HepG2 (cell line): ENCODE data around the gene SRSF7. TPM values are rescaled to one million over a fixed set of nuclear protein-coding genes. Genes with fewer than 3 reads are reported as not detected.
"Not testable (repeated sequence)": the region's sequence is repeated elsewhere in the genome, so short reads cannot be mapped to it uniquely, and the experiment has no call there.

ENCODE experiments used
- ATAC-seq: fragments of 200-7000 bp; cut with Tn5 transposase; 3 replicates; pipeline ENCODE4 v1.9.1; 2020; ENCODE audit warnings: mild to moderate bottlenecking, moderate library complexity
- BruUV-seq: library from RNA; stranded (reverse); fragments of 400-500 nt; replicated peaks from 2 replicates; lab custom pipeline; 2021; lab: Mats Ljungman, UMichigan
- CTCF ChIA-PET: fragments of 300-600 bp; formaldehyde crosslinking; extraction: SDS; loops from one replicate; lab custom pipeline; 2021; ENCODE audit warnings: low total read pairs, inconsistent platforms, low intra/inter-chr PET ratio; lab: Yijun Ruan, JAX
- POLR2A ChIA-PET: fragments of 350-600 bp; sonication (Branson Sonifier 250); formaldehyde crosslinking; loops from one replicate; lab custom pipeline; 2020; ENCODE audit warnings: antibody characterized with exemption, inconsistent platforms; lab: Yijun Ruan, JAX
- DNase-seq: peaks from one replicate; pipeline ENCODE4 v3.0.0-alpha.2; 2015; ENCODE audit warnings: low spot score
- FAIRE-seq: peaks from 3 replicates; lab custom pipeline; 2011; peaks lifted over from hg19 to GRCh38; lab: Jason Lieb, UNC
- H2AFZ ChIP-seq: one replicate; pipeline ENCODE4 v1.6.1; 2011; ENCODE audit warnings: low read length, inconsistent platforms
- H3K27ac ChIP-seq: fragments of 300-600 bp; 3 replicates; pipeline ENCODE4 v1.8.0; 2011; ENCODE audit warnings: mixed run types, mild to moderate bottlenecking, mixed read lengths, low read length, inconsistent platforms; ENCODE audit not compliant: insufficient read depth; ENCODE audit errors: extremely low read length
- H3K27me3 ChIP-seq, 2 experiments: fragments of 200-600 bp in 1 of 2; 2 replicates in 1 of 2; 3 replicates in 1 of 2; pipeline versions ENCODE4 v1.6.0 to v1.8.0; 2011; ENCODE audit warnings: low read length in 2 of 2, mild to moderate bottlenecking in 2 of 2, moderate library complexity in 2 of 2, inconsistent platforms in 1 of 2; ENCODE audit not compliant: insufficient read depth in 2 of 2, control insufficient read depth in 1 of 2
- H3K36me3 ChIP-seq, 2 experiments: fragments of 200-600 bp in 1 of 2; replicated peaks in 1 of 2; 2 replicates in 1 of 2; 3 replicates in 1 of 2; pipeline versions ENCODE4 v1.5.1 to v1.8.0; 2011; ENCODE audit warnings: low read length in 2 of 2, inconsistent platforms in 1 of 2; ENCODE audit not compliant: insufficient read depth in 2 of 2, control insufficient read depth in 1 of 2
- H3K4me1 ChIP-seq: 2 replicates; pipeline ENCODE4 v1.5.1; 2012; ENCODE audit warnings: low read length, inconsistent platforms; ENCODE audit not compliant: insufficient read depth
- H3K4me2 ChIP-seq: 2 replicates; pipeline ENCODE4 v1.6.0; 2011; ENCODE audit warnings: low read depth, low read length, inconsistent platforms
- H3K4me3 ChIP-seq, 3 experiments: fragments of 200-600 bp in 1 of 3; sonication (generic), shearing (Covaris generic) in 1 of 3; replicated peaks in 1 of 3; 2 replicates each; pipeline ENCODE4 v1.5.1; 2011 to 2016; ENCODE audit warnings: low read length in 3 of 3, inconsistent platforms in 2 of 3, low read depth in 2 of 3, mild to moderate bottlenecking in 2 of 3, control low read depth in 1 of 3, mixed read lengths in 1 of 3; ENCODE audit not compliant: insufficient read depth in 1 of 3
- H3K79me2 ChIP-seq: one replicate; pipeline ENCODE4 v1.6.1; 2011; ENCODE audit warnings: low read length, inconsistent platforms; ENCODE audit not compliant: insufficient read depth
- H3K9ac ChIP-seq: 2 replicates; pipeline ENCODE4 v1.6.0; 2011; ENCODE audit warnings: mild to moderate bottlenecking, low read depth, low read length, inconsistent platforms; ENCODE audit not compliant: insufficient read depth
- H3K9me3 ChIP-seq: 2 replicates; pipeline ENCODE4 v1.5.1; 2012; ENCODE audit warnings: mild to moderate bottlenecking, low read length
- H4K20me1 ChIP-seq: 2 replicates; pipeline ENCODE4 v1.6.0; 2011; ENCODE audit warnings: inconsistent platforms, mild to moderate bottlenecking, low read length, moderate library complexity; ENCODE audit not compliant: insufficient read depth
- CBX1 ChIP-seq: IDR thresholded peaks from one replicate; pipeline ENCODE4 v1.6.1; 2016; ENCODE audit warnings: antibody characterized with exemption, low read depth
- CSRNP2 ChIP-seq: sonication (generic); formaldehyde crosslinking; conservative IDR thresholded peaks from 2 replicates; pipeline ENCODE4 v1.8.0; 2022; ENCODE audit warnings: low read depth, missing genetic modification reagents
- E2F1 ChIP-seq: sonication (generic); formaldehyde crosslinking; IDR thresholded peaks from 2 replicates; pipeline ENCODE4 v1.5.0; 2020; ENCODE audit warnings: missing genetic modification reagents
- MIER3 ChIP-seq: IDR thresholded peaks from 2 replicates; pipeline ENCODE4 v1.6.1; 2016; ENCODE audit warnings: missing compliant biosample characterization, borderline replicate concordance
- ZBTB20 ChIP-seq: sonication (generic); formaldehyde crosslinking; IDR thresholded peaks from 2 replicates; pipeline ENCODE4 v1.8.1; 2023; ENCODE audit warnings: missing genetic modification reagents, low read depth, mild to moderate bottlenecking, borderline replicate concordance
- ZNF501 ChIP-seq: sonication (generic); formaldehyde crosslinking; IDR thresholded peaks from 2 replicates; pipeline ENCODE4 v1.5.1; 2020; ENCODE audit warnings: mild to moderate bottlenecking, moderate library complexity, missing genetic modification reagents
- WGBS: methylation state at CpG from one replicate; pipeline ENCODE4 v1.1.6; 2017; ENCODE audit warnings: low lambda C conversion rate; 5-methylcytosine and 5-hydroxymethylcytosine counted together
- in situ Hi-C: cut with HindIII; loops from 2 replicates; pipeline ENCODE4 v1.10.0; 2017; ENCODE audit warnings: low pct_unique_long_range_greater_than_20kb; ENCODE audit not compliant: extremely low pct_ligation_motif_present
- intact Hi-C: fragments of 100-400 bp; cut with micrococcal nuclease; formaldehyde crosslinking; loops from one replicate; pipeline ENCODE4 v1.10.0; 2022; ENCODE audit not compliant: unreplicated experiment
- polyA plus RNA-seq, 8 experiments: library from polyadenylated mRNA; depleted of rRNA in 3 of 8; stranded (reverse) in 7 of 8; unstranded in 1 of 8; fragments of >200 nt; fragmentation: Illumina TruSeq in 4 of 8; extraction: Trizol in 4 of 8; gene quantifications; 2 replicates each; pipeline versions ENCODE4 v1.2.1 to v1.2.3, GENCODE V29; 2011 to 2016; ENCODE audit warnings: low read depth in 4 of 8, missing spikeins in 1 of 8, mixed read lengths in 1 of 8; ENCODE audit not compliant: insufficient read depth in 1 of 8
- total RNA-seq, 5 experiments: library from RNA; depleted of rRNA; stranded (reverse); fragments of >200 nt; fragmentation: Illumina TruSeq; extraction: Trizol; gene quantifications; 2 replicates each; pipeline ENCODE4 v1.2.3, GENCODE V29; 2016; ENCODE audit warnings: low read depth in 1 of 5
- TF ChIP-seq, protein P1 (sequence below): sonication (generic); formaldehyde crosslinking; IDR thresholded peaks from 2 replicates; pipeline ENCODE4 v1.4.0; 2020; ENCODE audit warnings: missing genetic modification reagents, borderline replicate concordance
- TF ChIP-seq, protein P2 (sequence below): sonication (generic); formaldehyde crosslinking; IDR thresholded peaks from 2 replicates; pipeline ENCODE4 v1.4.0; 2020; ENCODE audit warnings: mild to moderate bottlenecking, missing genetic modification reagents, borderline replicate concordance

Gene SRSF7
- total and polyA plus RNA-seq, 2 of the 13 experiments (the other 11 are each of a cell fraction or from before 2014, with no cell fraction given), result 172 to 275 TPM

GRCh38 chr2:38792751-38793150 lies 41.6 kb upstream of the SRSF7 start (continued):
- TF ChIP-seq CSRNP2 (CRISPR knock-in tag) (no peak), CBX1 (no peak), MIER3 (CRISPR knock-in tag) (no peak), ZBTB20 (no peak), ZNF501 (no peak)
- TF ChIP-seq, all 625 proteins: peak for 0

DNA sequence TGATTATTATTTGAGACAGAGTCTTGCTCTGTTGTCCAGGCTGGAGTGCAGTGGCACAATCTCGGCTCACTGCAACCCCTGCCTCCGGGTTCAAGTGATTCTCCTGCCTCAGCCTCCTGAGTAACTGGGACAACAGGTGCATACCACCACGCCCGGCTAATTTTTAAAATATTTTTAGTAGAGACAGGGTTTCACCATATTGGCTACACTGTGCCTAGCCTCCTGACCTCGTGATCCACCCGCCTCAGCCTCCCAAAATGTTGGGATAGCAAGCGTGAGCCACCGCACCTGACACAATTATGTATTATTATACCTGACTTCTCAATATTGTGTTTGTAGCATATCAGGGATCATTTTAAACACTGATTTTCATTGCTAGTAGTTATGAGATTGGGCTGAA lies 41.2 kb upstream of the SRSF7 start:
- H3K27ac ChIP-seq, H3K79me2 ChIP-seq, H3K27me3 ChIP-seq, FAIRE-seq, DNase-seq, H3K4me3 ChIP-seq, H3K4me2 ChIP-seq, BruUV-seq, ATAC-seq, POLR2A ChIA-PET, H2AFZ ChIP-seq, H3K36me3 ChIP-seq, H3K9me3 ChIP-seq, in situ Hi-C loops, H3K9ac ChIP-seq, CTCF ChIA-PET, intact Hi-C loops, H4K20me1 ChIP-seq: not testable (repeated sequence)
- H3K4me1 ChIP-seq, result peaks cover 40% of the 10 kb centered on the region
- WGBS, result 85% methylated on average over 8 of the region's 8 CpGs

DNA sequence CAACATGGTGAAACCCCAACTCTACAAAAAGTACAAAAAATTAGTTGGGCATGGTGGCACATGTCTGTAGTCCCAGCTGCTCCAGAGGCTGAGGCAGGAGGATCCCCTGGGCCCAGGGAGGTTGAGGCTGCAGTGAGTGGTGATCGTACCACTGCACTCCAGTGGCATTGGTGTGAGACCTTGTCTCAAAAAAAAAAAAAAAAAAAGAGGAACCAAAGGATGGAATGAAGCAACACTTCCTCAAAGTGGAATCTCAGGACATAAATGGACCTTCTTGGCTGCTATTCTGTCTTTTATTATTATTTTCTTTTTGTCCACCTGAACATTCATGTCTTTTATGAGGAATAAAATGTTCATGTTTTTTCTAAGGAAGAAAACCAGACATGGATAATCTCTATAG lies 40.6 kb upstream of the SRSF7 start:
- Histone ChIP-seq H2AFZ (no peak overlapping the region), H3K36me3 (no peaks in the 10 kb centered on the region), H4K20me1 (no peaks in the 10 kb centered on the region), H3K27me3 (no peaks in the 10 kb centered on the region), H3K4me3 (no peak overlapping the region), H3K9me3 (no peaks in the 10 kb centered on the region), H3K4me2 (no peak overlapping the region), H3K79me2 (no peaks in the 10 kb centered on the region), H3K4me1 (peaks cover 40% of the 10 kb centered on the region), H3K27ac (no peak overlapping the region), H3K9ac (no peak overlapping the region)
- 42% methylated on average over 1 of the region's 1 CpG for WGBS
- CTCF ChIA-PET, result no interaction called here
- intact Hi-C loops, result no loop called here
- POLR2A ChIA-PET, result no interaction called here
- in situ Hi-C loops, result no loop called here
- no TSS peak for BruUV-seq
- FAIRE-seq, result no peak
- no peak for DNase-seq
- no peak for ATAC-seq
- TF ChIP-seq, protein P1, sequence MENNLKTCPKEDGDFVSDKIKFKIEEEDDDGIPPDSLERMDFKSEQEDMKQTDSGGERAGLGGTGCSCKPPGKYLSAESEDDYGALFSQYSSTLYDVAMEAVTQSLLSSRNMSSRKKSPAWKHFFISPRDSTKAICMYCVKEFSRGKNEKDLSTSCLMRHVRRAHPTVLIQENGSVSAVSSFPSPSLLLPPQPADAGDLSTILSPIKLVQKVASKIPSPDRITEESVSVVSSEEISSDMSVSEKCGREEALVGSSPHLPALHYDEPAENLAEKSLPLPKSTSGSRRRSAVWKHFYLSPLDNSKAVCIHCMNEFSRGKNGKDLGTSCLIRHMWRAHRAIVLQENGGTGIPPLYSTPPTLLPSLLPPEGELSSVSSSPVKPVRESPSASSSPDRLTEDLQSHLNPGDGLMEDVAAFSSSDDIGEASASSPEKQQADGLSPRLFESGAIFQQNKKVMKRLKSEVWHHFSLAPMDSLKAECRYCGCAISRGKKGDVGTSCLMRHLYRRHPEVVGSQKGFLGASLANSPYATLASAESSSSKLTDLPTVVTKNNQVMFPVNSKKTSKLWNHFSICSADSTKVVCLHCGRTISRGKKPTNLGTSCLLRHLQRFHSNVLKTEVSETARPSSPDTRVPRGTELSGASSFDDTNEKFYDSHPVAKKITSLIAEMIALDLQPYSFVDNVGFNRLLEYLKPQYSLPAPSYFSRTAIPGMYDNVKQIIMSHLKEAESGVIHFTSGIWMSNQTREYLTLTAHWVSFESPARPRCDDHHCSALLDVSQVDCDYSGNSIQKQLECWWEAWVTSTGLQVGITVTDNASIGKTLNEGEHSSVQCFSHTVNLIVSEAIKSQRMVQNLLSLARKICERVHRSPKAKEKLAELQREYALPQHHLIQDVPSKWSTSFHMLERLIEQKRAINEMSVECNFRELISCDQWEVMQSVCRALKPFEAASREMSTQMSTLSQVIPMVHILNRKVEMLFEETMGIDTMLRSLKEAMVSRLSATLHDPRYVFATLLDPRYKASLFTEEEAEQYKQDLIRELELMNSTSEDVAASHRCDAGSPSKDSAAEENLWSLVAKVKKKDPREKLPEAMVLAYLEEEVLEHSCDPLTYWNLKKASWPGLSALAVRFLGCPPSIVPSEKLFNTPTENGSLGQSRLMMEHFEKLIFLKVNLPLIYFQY (CRISPR knock-in tag), result no peak
- TF ChIP-seq E2F1 (CRISPR knock-in tag), result no peak
- TF ChIP-seq, protein P2, sequence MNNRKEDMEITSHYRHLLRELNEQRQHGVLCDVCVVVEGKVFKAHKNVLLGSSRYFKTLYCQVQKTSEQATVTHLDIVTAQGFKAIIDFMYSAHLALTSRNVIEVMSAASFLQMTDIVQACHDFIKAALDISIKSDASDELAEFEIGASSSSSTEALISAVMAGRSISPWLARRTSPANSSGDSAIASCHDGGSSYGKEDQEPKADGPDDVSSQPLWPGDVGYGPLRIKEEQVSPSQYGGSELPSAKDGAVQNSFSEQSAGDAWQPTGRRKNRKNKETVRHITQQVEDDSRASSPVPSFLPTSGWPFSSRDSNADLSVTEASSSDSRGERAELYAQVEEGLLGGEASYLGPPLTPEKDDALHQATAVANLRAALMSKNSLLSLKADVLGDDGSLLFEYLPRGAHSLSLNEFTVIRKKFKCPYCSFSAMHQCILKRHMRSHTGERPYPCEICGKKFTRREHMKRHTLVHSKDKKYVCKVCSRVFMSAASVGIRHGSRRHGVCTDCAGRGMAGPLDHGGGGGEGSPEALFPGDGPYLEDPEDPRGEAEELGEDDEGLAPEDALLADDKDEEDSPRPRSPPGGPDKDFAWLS (CRISPR knock-in tag), result no peak
